GM12892 (cell line): ENCODE measurements around the gene INPP4A.

Experiments
- POLR2A ChIP-seq: IDR thresholded peaks from 2 replicates; pipeline ENCODE4 v1.6.1; 2011; ENCODE audit warnings: low read depth, low read length, control low read depth
- POLR2AphosphoS5 ChIP-seq: IDR thresholded peaks from 2 replicates; pipeline ENCODE4 v1.6.1; 2011; ENCODE audit warnings: low read depth, low read length, control low read depth
- TAF1 ChIP-seq: IDR thresholded peaks from 2 replicates; pipeline ENCODE4 v1.6.1; 2011; ENCODE audit warnings: low read depth, mild to moderate bottlenecking, control low read depth, low read length, borderline replicate concordance

- TF ChIP-seq POLR2A: no peak
- no peak for TF ChIP-seq POLR2AphosphoS5
- TF ChIP-seq TAF1: no peak
These were observed 154.2 kb downstream of the INPP4A start for GRCh38 chr2:98598781-98599428.
